Activated CD4-positive, alpha-beta T cell treated with anti-CD3 and anti-CD28 coated beads, Interleukin-2, amount 50 U/mL, for 4 hours (primary cell): ENCODE data around the gene GSN.

Experiments used
- DNase-seq, 2 experiments: peaks; one replicate each; pipeline ENCODE4 v3.0.0-alpha.2; 2020

The GSN gene

DNA sequence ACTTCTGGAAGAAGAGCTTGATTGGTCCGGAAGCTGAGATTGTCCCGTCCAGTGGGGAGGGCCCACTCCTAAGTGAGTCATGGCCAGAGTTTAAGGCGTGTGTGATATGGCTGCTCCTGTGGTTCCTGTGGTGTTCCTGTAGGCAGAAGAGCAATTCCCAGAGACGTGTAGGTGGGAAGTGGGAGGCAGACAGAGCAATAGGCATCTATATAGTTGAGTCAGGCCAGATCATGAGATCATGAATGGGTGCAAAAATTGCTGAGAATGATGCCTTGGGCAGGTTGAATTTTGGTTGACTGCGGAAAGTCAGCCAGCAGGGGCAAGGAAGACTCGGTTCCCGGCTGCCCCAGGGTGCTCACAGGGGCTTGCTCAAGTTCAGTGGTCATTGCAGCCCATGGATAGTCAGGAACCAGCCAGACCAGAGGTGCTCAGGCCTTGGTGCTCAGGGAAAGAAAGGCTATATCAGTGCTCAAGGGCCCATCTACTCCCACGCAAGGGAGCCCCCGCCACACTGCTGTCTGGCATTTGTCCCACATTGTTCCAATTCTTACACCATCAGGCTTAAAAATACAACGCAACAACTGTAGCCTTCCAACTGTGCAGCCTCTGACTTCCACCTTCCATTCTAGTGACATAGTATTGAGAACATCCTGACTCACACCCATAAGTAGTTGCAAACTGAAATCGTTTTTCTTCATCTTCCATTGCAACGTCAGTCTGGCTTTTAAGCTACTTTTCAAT lies 21.0 kb upstream of the GSN start:
- no peak for DNase-seq

DNA sequence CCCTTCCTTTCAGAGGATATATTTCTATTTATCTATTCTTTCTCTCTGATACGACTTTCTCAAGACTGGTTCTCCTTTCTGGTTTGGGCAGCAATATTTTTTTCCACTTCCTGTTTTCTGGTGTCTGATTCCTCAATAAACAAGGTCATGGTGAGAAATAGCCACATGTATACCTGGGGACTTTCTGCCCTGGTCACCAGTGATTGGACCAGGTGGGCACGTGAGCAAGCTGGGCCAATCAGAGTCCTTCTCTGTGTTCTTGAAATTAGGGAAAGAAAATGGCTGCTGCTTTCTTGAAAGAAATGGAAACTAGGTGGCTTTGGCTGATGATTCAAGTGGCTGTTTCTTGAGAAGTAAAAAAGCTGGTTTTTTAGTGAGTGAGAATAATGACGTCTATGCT lies 18.4 kb upstream of the GSN start:
- DNase-seq: no peak

- DNase-seq: no peak
Observed at GRCh38 chr9:121252104-121252851, 15.7 kb upstream of the GSN start.

GRCh38 chr9:121253162-121253561 lies 14.8 kb upstream of the GSN start:
- no peak for DNase-seq

- no peak for DNase-seq
Observed at GRCh38 chr9:121253821-121254501, 14.0 kb upstream of the GSN start.

- no peak for DNase-seq
Observed at GRCh38 chr9:121259498-121259897, 8.5 kb upstream of the GSN start.

GRCh38 chr9:121259935-121260334 lies 8.0 kb upstream of the GSN start:
- no peak for DNase-seq

GRCh38 chr9:121260457-121261106 lies 7.4 kb upstream of the GSN start:
- no peak for DNase-seq

DNA sequence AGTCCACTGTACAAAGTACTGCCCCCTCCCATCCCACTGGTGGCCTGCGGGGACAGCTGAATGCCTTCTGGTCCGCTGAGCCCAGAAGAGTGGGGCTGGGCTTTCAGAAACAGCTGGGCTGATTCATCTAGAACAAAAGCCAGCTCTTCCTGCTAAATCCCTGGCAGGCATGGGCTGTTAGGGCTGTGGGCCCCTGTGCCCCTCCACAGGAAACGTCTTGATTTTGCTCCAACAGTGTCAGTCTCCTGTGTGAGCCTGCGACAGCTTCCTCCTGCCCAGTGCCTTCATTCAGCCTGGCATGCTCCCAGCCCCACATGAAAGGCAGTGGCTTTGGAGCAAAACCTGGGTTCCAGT lies 6.9 kb upstream of the GSN start:
- DNase-seq: no peak

DNA sequence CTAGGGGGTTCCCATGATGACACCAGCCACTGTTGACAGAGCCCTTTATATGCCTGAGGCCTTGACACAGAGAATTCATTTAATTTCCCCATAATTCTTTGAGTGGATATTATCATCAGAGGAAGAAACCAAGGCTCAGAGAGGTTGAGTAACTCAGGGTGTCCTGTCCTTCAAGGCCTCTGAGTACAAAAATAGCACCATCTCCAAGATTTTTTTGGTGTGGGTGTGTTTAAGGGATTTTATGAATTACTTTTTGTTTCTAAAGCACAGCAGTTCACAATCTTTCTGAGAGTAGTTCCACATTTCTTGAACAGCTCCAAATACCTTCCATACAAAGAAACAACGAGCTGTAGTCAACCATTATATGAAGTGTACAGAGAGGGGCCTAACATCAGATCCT lies 6.2 kb upstream of the GSN start:
- DNase-seq: no peak

DNA sequence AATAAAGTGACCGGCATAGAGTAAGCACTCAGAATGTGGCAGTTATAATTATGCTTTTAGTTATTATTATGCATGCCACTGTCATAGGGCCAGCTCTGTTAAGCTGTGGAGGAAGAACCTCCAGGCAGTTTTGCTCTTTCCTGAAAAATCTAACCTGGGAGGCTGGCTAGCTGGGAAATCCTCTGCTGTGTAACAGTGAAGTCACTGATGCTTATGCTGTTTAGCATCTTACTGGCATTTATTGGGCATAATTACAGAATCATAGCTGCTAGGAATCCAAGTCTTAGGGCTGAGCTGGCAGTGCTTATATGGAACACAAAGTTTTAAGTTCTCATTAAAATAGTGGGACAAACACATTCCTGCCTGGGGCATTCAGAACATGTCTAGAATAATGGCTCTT lies 5.5 kb upstream of the GSN start:
- no peak for DNase-seq

DNA sequence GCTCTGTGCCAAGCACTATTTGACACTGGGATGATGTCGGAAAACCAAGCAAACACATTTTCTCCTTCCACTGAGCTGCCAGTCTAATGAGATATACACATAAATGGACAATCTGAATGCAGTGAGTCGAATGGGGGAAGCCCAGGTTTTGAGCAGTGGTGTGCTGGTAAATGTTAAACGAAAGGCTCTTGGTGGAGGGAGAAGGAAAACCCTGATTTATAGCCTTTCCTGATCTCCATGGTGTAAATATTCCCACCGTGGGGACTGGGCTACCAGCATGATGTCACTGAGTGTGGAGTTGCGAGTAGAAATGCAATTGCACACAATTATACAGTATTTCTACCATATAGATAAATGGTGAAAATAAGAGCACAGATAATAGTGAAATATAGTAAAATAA lies 5.0 kb upstream of the GSN start:
- no peak for DNase-seq

DNA sequence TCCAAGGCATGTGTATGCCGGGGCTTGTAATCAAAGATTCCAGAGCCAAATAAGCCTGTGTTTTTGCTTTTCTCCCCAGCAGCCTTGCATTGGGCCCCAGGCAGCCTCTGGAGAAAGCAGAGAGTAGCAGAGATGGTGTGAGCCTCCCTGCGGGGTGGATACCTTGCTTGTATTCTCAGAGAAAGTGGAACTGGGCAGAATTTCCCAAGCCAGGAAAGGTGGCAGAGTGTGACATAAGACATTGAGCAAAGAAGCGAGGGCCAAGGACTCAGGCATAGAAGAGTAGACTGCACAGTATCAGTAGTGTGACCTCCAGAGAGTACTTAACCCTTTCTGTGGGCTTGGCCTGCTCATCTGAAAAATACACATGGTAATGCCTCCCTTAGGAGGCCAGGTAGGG lies 1.6 kb upstream of the GSN start:
- no peak for DNase-seq

GRCh38 chr9:121266906-121267650 lies 884 bp upstream of the GSN start:
- no peak for DNase-seq

DNA sequence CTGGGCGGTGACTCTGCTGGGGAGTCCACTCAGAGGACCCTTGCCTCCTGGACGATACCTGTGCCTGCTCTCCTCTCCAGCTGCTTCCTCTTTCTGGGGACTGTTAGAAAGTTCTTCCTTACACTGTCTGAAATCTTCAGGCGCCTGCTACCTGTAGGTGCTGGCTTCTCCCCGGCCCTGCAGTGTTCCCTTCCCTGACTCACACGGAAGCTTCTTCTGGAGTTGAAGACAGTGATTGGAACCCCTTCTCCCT lies 562 bp downstream of the GSN start:
- no peak for DNase-seq

GRCh38 chr9:121268851-121269641 lies 1.1 kb downstream of the GSN start:
- DNase-seq: no peak

DNA sequence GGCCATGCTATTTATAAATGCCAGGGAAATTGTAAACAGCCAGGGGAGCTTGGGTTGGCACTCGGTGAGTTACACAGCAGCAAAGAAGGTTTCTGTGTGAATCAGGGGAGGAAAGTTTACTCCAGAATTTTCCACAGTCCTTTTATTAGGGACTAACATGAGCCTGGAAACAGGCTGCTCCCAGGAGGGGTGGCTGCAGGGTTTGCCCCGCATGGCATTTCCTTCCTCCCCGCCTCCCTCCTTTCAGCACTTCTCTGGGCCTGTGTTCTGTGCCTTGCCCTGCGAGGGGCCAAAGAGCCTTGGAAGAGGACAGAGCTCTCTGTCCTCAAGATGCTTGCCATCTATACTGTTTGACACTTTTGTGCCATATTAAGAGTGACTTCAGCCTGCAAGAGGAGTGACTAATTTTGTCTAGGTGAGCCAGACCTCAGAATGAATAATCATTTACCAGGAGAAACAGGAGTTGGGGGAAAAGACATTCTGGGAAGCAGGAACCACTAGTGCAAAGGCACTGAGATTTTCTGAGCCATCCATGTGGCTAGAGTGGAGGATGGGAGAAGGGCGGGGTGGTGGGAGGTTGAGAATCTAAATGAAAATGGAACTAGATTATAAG lies 1.8 kb downstream of the GSN start:
- DNase-seq: no peak

GRCh38 chr9:121271368-121272341 lies 3.7 kb downstream of the GSN start:
- no peak for DNase-seq

DNA sequence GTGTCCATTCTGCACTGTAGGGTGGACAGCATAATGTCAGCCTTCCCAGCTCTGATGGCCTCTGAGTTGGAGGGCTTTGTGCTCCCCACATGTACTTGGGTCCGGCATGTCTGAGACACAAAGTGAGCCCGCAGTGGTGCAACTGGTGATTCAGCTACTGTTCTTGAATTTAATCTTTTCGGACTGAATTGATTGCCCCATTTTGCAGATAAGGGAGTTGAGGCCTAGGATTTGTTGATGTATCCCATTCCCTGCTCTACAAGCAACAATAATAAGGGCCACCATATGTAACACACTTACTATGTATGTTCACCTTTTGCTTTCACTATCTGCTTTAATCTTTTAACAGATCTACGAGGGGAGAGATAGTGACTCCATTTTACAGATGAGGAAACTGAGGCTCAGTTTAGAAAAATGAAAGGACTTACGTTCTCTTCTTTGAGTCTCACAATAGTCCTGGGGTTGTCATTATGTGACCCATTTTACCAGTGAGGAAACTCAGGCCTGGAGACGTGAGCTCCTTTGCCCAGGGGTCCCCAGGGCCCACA lies 4.5 kb downstream of the GSN start:
- DNase-seq: no peak

GRCh38 chr9:121273064-121273775 lies 5.3 kb downstream of the GSN start:
- no peak for DNase-seq
